ENCODE results near the gene GAD1. TPM values are rescaled to one million over a fixed set of nuclear protein-coding genes. Genes with fewer than 3 reads are reported as not detected.

Gene GAD1
- total and polyA plus RNA-seq, 2 of the 8 experiments (the other 6 are each of a cell fraction or from before 2014, with no cell fraction given): 0.65 to 1.0 TPM

DNA sequence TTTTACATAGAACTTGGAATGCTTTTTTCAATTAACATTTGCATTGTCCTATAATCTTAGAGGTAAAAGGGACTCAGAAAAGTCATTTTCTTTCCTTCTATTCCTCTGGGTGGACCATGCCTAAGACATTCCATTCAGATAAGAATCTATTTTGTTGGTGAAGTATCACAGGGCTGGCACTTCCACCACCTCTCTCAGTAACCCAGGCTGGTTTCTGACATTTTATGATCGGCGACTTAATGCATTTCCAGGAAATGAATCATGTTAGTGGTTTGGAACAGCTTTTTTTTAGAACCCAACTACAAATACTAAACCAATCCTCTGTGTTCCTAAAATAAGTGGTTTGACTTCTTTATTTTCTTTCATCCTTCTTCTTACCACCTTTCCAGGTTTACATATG lies 27.0 kb downstream of the GAD1 start:
- Histone ChIP-seq H2BK12ac (ENCODE audit: low read depth, low read length) (no peak overlapping the region), H3K23ac (ENCODE audit: insufficient read length) (no peak overlapping the region), H3K79me1 (ENCODE audit: low read depth, low read length) (no peaks in the 10 kb centered on the region), H2BK15ac (ENCODE audit: low read length) (no peak overlapping the region), H2BK20ac (ENCODE audit: low read length) (no peak overlapping the region), H4K8ac (ENCODE audit: extremely low read depth, insufficient read depth, low read length) (no peak overlapping the region), H2BK120ac (replicated peaks; ENCODE audit: low read depth, low read length) (no peak overlapping the region), H4K5ac (ENCODE audit: insufficient read length, low read depth, low read length) (no peak overlapping the region), H3K4me3 (ENCODE audit: extremely low read depth in 1 of 4, insufficient read depth in 2 of 4, low read depth in 3 of 4, low read length in 4 of 4) (no peak overlapping the region), H3K79me2 (ENCODE audit: control insufficient read depth in 1 of 2, insufficient read depth in 2 of 2, low read length in 2 of 2) (no peaks in the 10 kb centered on the region), H3K27me3 (replicated peaks in 1 of 4; ENCODE audit: control insufficient read depth in 3 of 4, extremely low read depth in 1 of 4, insufficient read depth in 3 of 4, low read length in 3 of 4) (peaks cover 0 to 2% (median 0%) of the 10 kb centered on the region in 4 experiments; a peak in 1 of 7 replicates), H2AK5ac (ENCODE audit: low read depth, low read length) (no peak overlapping the region), H3K9ac (replicated peaks in 1 of 4; ENCODE audit: extremely low read depth in 1 of 4, low read depth in 3 of 4, low read length in 3 of 4) (no peak overlapping the region), H3K18ac (ENCODE audit: extremely low read depth, low read length) (no peak overlapping the region), H3K4me1 (replicated peaks in 1 of 4; ENCODE audit: control insufficient read depth in 3 of 4, insufficient read depth in 4 of 4, low read length in 3 of 4) (no peaks in the 10 kb centered on the region), H3K23me2 (ENCODE audit: low read depth, low read length) (no peaks in the 10 kb centered on the region), H3K9me3 (ENCODE audit: insufficient read depth in 2 of 2, low read depth in 1 of 2, low read length in 1 of 2) (no peaks in the 10 kb centered on the region), H4K20me1 (replicated peaks in 1 of 2; ENCODE audit: control insufficient read depth in 1 of 2, insufficient read depth in 2 of 2, low read length in 2 of 2) (no peaks in the 10 kb centered on the region), H3K27ac (ENCODE audit: low read depth, low read length) (no peak overlapping the region), H3K56ac (replicated peaks; ENCODE audit: insufficient read length, low read depth, low read length) (no peak overlapping the region), H3K36me3 (ENCODE audit: control insufficient read depth in 2 of 4, insufficient read depth in 4 of 4, low read length in 3 of 4) (no peaks in the 10 kb centered on the region; a peak in 1 of 8 replicates), H4K91ac (replicated peaks; ENCODE audit: insufficient read length, low read length) (no peak overlapping the region), H2BK5ac (ENCODE audit: low read depth, low read length) (no peak overlapping the region), H3K14ac (ENCODE audit: insufficient read length) (no peak overlapping the region), H2AFZ (ENCODE audit: low read length) (no peak overlapping the region), H3K4me2 (ENCODE audit: insufficient read depth in 1 of 2, low read depth in 2 of 2, low read length in 2 of 2) (no peak overlapping the region), H3K4ac (replicated peaks; ENCODE audit: insufficient read length, low read depth, low read length) (no peak overlapping the region)
- WGBS, 2 experiments (ENCODE audit: extremely low coverage in 1 of 2, insufficient coverage in 1 of 2, insufficient read length in 1 of 2, insufficient replicate concordance in 2 of 2, low coverage in 1 of 2, low lambda C conversion rate in 2 of 2, missing lambda C conversion rate in 1 of 2): 88% methylated on average over 2 of the region's 2 CpGs; no CpG with 5 or more reads in 1 of the 2 experiments
- CTCF ChIA-PET (ENCODE audit: partially characterized antibody): interaction anchor here (1.0 to 9.4 kb wide), 4 partner anchors 28 to 85 kb away, joined by 3 to 94 read pairs (median 7); partner anchors contain the start of gene GORASP2
- DNase-seq (ENCODE audit: low read depth in 1 of 2, low spot score in 2 of 2) (no peak), FAIRE-seq (no peak)
- POLR2A ChIA-PET (ENCODE audit: partially characterized antibody): interaction anchor here (1.3 to 1.4 kb wide), 2 partner anchors 13 to 24 kb away, joined by 3 to 5 read pairs; no protein-coding TSS in a partner anchor
- TF ChIP-seq CREB1 (IDR thresholded peaks at IDR 0.05): no peak
- no peak for TF ChIP-seq RBBP5 (IDR thresholded peaks at IDR 0.05; ENCODE audit: borderline replicate concordance, low read depth, low read length)
- TF ChIP-seq TAF7 (optimal IDR thresholded peaks at IDR 0.05; ENCODE audit: borderline replicate concordance, low read depth, low read length): no peak
- TF ChIP-seq PHF8 (conservative IDR thresholded peaks at IDR 0.05; ENCODE audit: low read depth, low read length): no peak
- TF ChIP-seq CHD1 (IDR thresholded peaks at IDR 0.05; ENCODE audit: low read depth, low read length): no peak
- TF ChIP-seq, protein P1, sequence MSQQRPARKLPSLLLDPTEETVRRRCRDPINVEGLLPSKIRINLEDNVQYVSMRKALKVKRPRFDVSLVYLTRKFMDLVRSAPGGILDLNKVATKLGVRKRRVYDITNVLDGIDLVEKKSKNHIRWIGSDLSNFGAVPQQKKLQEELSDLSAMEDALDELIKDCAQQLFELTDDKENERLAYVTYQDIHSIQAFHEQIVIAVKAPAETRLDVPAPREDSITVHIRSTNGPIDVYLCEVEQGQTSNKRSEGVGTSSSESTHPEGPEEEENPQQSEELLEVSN (IDR thresholded peaks at IDR 0.05): no peak
- TF ChIP-seq CEBPB (IDR thresholded peaks at IDR 0.05; ENCODE audit: low read depth, low read length): no peak
- TF ChIP-seq FOSL1 (IDR thresholded peaks at IDR 0.05; ENCODE audit: insufficient read depth, low read depth, low read length): no peak
- TF ChIP-seq RXRA (IDR thresholded peaks at IDR 0.05; ENCODE audit: insufficient read depth, low read depth, low read length): no peak
- TF ChIP-seq POU5F1 (IDR thresholded peaks at IDR 0.05; ENCODE audit: low read depth, low read length): no peak
- TF ChIP-seq BRCA1 (IDR thresholded peaks at IDR 0.05; ENCODE audit: low read depth, low read length): no peak
- TF ChIP-seq, protein P2, sequence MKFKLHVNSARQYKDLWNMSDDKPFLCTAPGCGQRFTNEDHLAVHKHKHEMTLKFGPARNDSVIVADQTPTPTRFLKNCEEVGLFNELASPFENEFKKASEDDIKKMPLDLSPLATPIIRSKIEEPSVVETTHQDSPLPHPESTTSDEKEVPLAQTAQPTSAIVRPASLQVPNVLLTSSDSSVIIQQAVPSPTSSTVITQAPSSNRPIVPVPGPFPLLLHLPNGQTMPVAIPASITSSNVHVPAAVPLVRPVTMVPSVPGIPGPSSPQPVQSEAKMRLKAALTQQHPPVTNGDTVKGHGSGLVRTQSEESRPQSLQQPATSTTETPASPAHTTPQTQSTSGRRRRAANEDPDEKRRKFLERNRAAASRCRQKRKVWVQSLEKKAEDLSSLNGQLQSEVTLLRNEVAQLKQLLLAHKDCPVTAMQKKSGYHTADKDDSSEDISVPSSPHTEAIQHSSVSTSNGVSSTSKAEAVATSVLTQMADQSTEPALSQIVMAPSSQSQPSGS (IDR thresholded peaks at IDR 0.05; ENCODE audit: low read length): no peak
